Medulla oblongata (tissue), 1 donor: ENCODE results near the gene ADPRHL1.
"Not testable (repeated sequence)": the region's sequence is repeated elsewhere in the genome, so short reads cannot be mapped to it uniquely, and the experiment has no call there.

Source experiments
- DNase-seq: peaks from one replicate; pipeline ENCODE4 v3.0.0-alpha.2; 2015; ENCODE audit errors: extremely low spot score

Gene ADPRHL1

DNA sequence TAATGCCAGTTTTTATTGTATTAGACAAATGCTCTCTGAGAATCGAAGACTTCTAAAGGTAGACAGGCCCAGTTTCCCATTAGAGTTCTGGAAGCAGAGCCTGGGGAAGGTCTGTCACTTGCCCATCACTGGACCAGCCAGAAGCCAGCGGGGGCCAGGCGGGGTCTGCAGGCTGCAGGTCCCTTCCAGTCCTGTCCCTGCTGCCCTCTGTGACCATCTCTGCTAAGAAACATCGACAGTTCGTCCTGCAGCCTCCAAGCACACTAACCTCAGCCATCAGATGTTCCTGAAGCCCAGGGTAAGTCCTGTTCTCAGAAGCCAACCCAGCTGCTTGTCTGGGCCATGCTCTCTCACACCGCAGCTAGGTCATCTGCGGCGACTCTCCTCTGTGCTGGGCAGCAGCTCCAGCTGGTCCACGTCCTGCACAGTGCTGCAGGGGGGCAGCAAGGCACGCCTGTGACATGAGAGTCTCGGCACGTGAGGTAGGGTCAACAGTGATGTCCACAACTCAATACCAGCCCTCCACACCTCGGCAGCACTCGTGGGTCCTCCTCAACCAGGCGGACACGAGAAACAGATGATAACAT is 2.9 kb upstream of the ADPRHL1 start:
- no peak for DNase-seq

DNA sequence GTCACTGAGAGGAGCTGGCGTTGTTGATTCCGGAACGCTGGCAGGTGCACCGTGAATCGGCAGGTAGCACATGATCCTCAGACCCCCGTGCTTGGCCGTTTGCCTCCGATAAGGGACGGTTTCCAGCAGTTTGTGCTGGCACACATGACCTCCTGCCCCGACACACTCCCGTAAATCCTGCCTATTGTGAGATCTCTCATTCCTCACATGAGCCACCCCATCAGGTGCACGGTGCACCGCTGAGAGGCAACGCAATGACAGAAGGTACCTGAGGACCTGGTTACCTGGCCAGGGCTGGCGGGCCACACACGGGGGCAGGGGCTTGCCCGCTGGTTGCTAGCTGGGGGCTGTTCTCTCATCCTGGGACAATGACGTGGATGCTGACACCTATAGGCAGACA is 2.1 kb upstream of the ADPRHL1 start:
- no peak for DNase-seq

- no peak for DNase-seq
Measured at GRCh38 chr13:113454936-113455335, 1.6 kb upstream of the ADPRHL1 start.

DNA sequence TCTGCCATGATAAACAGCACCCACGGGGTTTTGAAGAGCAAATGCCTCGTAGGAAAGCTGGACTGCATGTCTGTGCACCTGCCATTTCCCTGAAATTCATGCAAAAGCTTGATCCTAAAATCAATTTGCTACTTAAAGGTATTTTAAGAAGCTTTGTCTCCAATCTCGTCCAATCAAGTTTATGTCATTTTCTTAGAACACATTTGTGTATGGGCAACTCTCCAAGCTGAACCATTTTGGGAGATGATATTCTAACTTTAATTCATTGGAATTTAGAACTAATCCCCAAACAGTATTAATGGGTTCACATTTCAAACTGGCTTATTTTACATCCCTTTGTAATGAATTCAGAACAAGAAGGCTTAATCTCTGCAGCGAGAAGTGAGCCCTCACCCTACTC is 822 bp downstream of the ADPRHL1 start:
- no peak for DNase-seq

GRCh38 chr13:113451951-113452421 is 1.3 kb downstream of the ADPRHL1 start:
- DNase-seq: no peak

- DNase-seq: not testable (repeated sequence)
Measured at GRCh38 chr13:113450861-113451620, 2.2 kb downstream of the ADPRHL1 start.

DNA sequence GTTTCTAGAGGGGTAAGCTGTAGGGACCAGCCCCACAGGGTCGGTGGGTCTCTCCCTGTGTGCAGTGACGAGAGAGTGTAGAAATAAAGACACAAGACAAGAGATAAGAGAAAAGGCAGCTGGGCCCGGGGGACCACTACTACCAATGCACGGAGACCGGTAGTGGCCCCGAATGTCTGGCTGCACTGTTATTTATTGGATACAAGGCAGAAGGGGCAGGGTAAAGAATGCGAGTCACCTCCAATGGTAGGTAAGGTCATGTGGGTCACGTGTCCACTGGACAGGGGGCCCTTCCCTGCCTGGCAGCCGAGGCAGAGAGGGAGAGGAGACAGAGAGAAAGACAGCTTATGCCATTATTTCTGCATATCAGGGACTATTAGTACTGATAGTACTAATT is 2.9 kb downstream of the ADPRHL1 start:
- not testable (repeated sequence) for DNase-seq

DNA sequence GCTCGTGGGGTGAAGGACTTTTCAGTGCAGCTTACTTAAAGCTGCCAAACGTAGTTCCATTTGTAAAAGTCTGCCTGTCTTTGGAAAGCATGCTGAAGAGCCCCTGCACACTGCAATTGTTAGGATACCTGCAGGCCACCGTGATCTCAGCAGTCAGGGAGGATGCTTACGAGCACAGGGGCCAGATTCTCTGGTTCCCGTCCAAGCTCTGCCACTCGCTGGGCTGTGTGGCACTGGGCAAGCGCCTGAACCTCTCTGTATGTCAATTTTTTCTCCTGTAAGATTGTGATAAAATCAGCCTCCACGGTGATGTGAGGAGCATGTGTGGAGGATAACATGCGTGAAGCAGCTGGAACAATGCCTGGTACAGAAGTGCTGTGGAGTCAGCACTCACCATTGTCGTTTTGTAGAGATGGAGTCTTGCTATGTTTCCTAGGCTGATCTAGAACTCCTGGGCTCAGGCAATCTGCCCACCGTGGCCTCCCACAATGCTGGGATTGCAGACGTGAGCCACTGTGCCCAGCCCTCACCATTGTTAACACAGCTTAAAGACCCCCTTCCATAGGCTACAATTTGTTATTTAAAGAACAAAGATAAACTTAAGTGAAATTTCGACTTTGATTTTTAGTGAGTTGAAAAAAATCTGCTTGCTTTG is 3.5 kb downstream of the ADPRHL1 start:
- no peak for DNase-seq

- DNase-seq: no peak
Measured at GRCh38 chr13:113448885-113449692, 4.2 kb downstream of the ADPRHL1 start.

DNA sequence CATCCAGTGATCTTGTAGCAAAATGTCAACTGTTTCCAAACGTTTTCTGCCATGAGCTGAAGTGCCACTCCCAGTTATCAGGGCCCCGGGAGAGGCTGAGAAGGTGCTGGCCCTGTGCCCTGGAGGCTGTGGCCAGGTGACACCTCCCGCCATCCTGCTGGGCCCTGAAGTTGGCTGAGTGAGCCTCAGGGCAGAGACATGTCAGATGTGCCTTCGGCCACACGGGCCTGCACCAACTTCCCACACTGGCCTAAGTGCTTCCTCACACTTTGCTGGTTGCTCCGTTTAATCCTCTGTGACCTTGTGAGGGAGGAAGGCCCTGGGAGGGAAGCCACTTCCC is 4.8 kb downstream of the ADPRHL1 start:
- no peak for DNase-seq

DNA sequence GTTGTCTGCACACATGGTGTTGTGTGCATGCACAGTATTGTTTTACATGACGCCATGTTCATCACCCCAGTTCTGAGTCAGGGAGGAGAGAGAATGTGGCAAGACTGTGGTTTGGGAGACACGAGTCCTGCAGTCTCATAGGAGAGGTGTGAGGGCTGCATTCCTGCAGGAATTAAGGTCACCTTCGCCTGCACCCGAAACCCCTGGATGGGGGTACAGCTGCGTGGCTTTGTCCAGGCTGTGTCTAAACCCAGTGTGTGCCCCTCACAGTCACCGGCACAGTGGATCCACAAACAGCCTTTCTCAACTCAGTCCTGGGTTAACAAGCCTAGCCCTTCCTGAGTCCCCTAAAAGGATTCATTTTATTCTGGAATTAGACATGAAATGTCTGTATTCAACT is 5.7 kb downstream of the ADPRHL1 start:
- no peak for DNase-seq

GRCh38 chr13:113446488-113446854 is 6.8 kb downstream of the ADPRHL1 start:
- DNase-seq: no peak

DNA sequence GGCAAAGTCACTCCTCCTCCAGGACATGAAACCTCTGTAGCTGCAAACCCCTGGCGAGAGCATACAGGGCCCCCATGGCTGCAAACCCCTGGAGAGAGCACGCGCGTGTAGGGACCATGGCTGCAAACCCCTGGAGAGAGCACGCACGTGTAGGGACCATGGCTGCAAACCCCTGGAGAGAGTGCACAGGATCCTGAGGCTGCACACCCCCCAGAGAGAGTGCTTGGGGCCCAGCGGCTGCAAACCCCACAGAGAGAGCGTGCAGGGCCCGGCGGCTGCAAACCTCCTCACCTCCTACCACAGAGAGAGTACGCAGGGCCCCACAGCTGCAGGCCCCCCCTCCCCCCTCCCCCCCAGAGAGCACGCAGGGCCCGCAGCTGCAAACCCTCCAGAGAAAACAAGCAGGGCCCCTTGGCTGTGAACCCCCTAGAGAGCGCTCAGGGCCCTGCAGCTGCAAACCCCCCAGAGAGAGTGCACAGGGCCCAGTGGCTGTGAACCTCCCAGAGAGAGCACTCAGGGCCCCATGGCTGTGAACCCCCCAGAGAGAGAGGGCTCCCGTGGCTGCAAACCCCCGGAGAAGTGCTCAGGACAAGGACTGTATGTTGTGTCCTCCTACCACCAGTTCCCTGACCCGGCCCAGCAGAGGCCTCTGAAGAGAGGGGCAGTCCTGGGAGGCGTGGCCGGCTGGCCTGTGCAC is 7.3 kb downstream of the ADPRHL1 start:
- DNase-seq: no peak

- DNase-seq: no peak
Measured at GRCh38 chr13:113443991-113444390, 9.3 kb downstream of the ADPRHL1 start.

DNA sequence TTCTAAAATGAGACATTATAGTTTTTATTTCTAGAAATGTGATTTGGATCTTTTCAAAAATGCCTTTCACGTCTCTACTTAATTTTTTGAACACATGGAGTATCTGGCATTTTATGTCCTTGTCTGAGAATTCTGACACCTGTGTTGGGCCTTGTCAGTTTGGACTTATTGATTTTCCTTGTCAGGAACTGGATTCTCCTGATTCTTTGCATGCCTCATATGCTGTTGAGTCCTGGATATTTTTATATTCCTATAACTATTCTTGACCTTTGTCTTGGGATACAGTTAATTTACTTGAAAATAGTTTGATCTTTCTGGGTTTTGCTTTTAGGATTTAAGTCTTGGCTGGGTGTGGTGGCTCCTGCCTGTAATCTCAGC is 10.3 kb downstream of the ADPRHL1 start:
- no peak for DNase-seq

GRCh38 chr13:113442354-113442984 is 10.8 kb downstream of the ADPRHL1 start:
- DNase-seq: no peak

GRCh38 chr13:113441661-113442060 is 11.6 kb downstream of the ADPRHL1 start:
- no peak for DNase-seq

- no peak for DNase-seq
Measured at GRCh38 chr13:113437408-113438010, 15.8 kb downstream of the ADPRHL1 start.

DNA sequence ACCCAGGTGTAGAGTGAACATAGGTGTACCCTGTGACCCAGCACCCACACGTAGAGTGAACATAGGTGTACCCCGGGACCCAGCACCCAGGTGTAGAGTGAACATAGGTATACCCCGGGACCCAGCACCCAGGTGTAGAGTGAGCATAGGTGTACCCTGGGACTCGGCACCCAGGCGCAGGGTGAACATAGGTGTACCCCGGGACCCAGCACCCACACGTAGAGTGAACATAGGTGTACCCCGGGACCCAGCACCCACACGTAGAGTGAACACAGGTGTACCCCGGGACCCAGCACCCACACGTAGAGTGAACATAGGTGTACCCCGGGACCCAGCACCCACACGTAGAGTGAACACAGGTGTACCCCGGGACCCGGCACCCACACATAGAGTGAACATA is 16.4 kb downstream of the ADPRHL1 start:
- not testable (repeated sequence) for DNase-seq

- DNase-seq: not testable (repeated sequence)
Measured at GRCh38 chr13:113435907-113436306, 17.4 kb downstream of the ADPRHL1 start.

DNA sequence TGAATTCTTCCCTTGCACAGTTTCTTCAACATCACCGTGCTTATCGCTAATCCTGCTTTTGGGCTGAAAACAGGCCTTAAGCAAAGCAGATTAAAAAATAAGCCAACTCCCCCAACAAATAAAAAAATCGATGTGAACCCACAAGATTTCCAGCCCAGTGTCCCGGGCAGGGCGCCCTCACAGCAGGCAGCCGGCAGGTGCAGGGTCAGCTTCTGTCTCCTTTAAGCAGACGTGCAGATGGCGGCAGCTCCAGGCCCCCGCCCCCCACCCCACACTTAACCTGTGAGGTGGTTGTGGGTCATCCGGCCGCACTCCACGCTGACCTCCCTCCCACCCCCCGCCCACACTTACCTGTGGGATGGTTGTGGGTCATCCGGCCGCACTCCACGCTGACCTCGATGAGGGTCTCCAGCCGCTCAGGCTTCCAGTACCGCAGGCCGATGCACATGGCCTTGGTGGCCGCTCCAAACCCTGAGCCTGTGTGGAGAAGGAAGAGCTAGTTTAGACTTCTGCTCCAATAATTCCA is 19.8 kb downstream of the ADPRHL1 start:
- no peak for DNase-seq
